ENCODE results near the gene NWD2.

Gene NWD2

GRCh38 chr4:37304612-37305011 lies 60.1 kb downstream of the NWD2 start:
- no peak for DNase-seq (ENCODE audit: low read depth in 2 of 2)

GRCh38 chr4:37305984-37306383 lies 61.4 kb downstream of the NWD2 start:
- DNase-seq (ENCODE audit: low read depth in 2 of 2): no peak

GRCh38 chr4:37317104-37317643 lies 72.6 kb downstream of the NWD2 start:
- DNase-seq (ENCODE audit: low read depth in 2 of 2): no peak

- no peak for DNase-seq (ENCODE audit: low read depth in 2 of 2)
These were observed 76.1 kb downstream of the NWD2 start for GRCh38 chr4:37320513-37321235.

- no peak for DNase-seq (ENCODE audit: low read depth in 2 of 2)
These were observed 77.6 kb downstream of the NWD2 start for GRCh38 chr4:37322122-37322521.

GRCh38 chr4:37324546-37324945 lies 80.0 kb downstream of the NWD2 start:
- no peak for DNase-seq (ENCODE audit: low read depth in 2 of 2)

- DNase-seq (ENCODE audit: low read depth in 2 of 2): no peak
These were observed 82.3 kb downstream of the NWD2 start for GRCh38 chr4:37326852-37327251.

- DNase-seq (ENCODE audit: low read depth in 2 of 2): no peak
These were observed 94.4 kb downstream of the NWD2 start for GRCh38 chr4:37338972-37339371.

GRCh38 chr4:37358748-37359147 lies 114.2 kb downstream of the NWD2 start:
- DNase-seq (ENCODE audit: low read depth in 2 of 2): no peak

GRCh38 chr4:37359261-37359660 lies 114.7 kb downstream of the NWD2 start:
- no peak for DNase-seq (ENCODE audit: low read depth in 2 of 2)

GRCh38 chr4:37365888-37366287 lies 121.3 kb downstream of the NWD2 start:
- no peak for DNase-seq (ENCODE audit: low read depth in 2 of 2)

GRCh38 chr4:37367901-37368300 lies 123.4 kb downstream of the NWD2 start:
- DNase-seq (ENCODE audit: low read depth in 2 of 2): no peak

- DNase-seq (ENCODE audit: low read depth in 2 of 2): no peak
These were observed 125.5 kb downstream of the NWD2 start for GRCh38 chr4:37370052-37370451.

GRCh38 chr4:37381040-37381668 lies 136.6 kb downstream of the NWD2 start:
- DNase-seq (ENCODE audit: low read depth in 2 of 2): no peak

- no peak for DNase-seq (ENCODE audit: low read depth in 2 of 2)
These were observed 139.2 kb downstream of the NWD2 start for GRCh38 chr4:37383579-37384229.

- DNase-seq (ENCODE audit: low read depth in 2 of 2): no peak
These were observed 140.9 kb downstream of the NWD2 start for GRCh38 chr4:37385424-37385823.

GRCh38 chr4:37388681-37389365 lies 144.3 kb downstream of the NWD2 start:
- no peak for DNase-seq (ENCODE audit: low read depth in 2 of 2)

- no peak for DNase-seq (ENCODE audit: low read depth in 2 of 2)
These were observed 144.8 kb downstream of the NWD2 start for GRCh38 chr4:37389366-37389765.

GRCh38 chr4:37389967-37390580 lies 145.5 kb downstream of the NWD2 start:
- peak in 1 of 2 experiments; percentile 4 for DNase-seq (ENCODE audit: low read depth in 2 of 2)

- no peak for DNase-seq (ENCODE audit: low read depth in 2 of 2)
These were observed 148.1 kb downstream of the NWD2 start for GRCh38 chr4:37392521-37393255.

GRCh38 chr4:37393321-37393720 lies 148.8 kb downstream of the NWD2 start:
- no peak for DNase-seq (ENCODE audit: low read depth in 2 of 2)

Measured in stimulated activated CD4-positive, alpha-beta T cell treated with anti-CD3 and anti-CD28 coated beads, Interleukin-12 subunit alpha, Interleukin-12 subunit beta, amount 100 ng/mL, for 24 hours (primary cell).